ENCODE data around the gene RNFT2. TPM values are rescaled to one million over a fixed set of nuclear protein-coding genes. Genes with fewer than 3 reads are reported as not detected.

RNFT2 gene
- total RNA-seq, 1 donor from 2014 or later: 9.6 TPM

DNA sequence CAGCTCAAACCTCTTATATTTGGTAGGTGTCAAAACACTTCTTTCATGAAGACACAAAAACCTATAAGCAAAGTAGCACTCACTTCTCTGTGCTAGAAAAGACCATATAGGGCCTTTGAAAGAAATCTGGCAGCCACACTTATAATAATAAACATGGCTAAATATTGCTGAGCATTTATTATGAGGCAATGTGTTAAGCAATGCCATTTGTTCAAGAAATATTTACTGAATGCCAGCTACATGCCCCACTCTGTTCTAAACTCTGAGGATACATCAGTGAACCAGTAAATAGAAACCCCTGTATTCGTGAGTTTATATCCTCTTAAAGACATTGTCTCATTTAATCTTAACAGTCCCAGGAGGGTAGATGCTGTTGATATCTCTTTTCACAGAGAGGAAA lies 52.0 kb downstream of the RNFT2 start:
- no peaks in the 10 kb centered on the region for H3K27me3 Mint-ChIP-seq (ENCODE audit: unreplicated experiment)
- no peak overlapping the region for H3K4me3 Mint-ChIP-seq (ENCODE audit: unreplicated experiment)
- peaks cover 4% of the 10 kb centered on the region for H3K9me3 Mint-ChIP-seq (ENCODE audit: unreplicated experiment)
- H3K4me1 Mint-ChIP-seq (ENCODE audit: unreplicated experiment): no peaks in the 10 kb centered on the region
- DNase-seq (ENCODE audit: extremely low spot score, unreplicated experiment): no peak
- no peaks in the 10 kb centered on the region for H3K36me3 Mint-ChIP-seq (ENCODE audit: unreplicated experiment)
- H3K27ac Mint-ChIP-seq (ENCODE audit: unreplicated experiment): no peak overlapping the region
- no peak for TF ChIP-seq CTCF (IDR thresholded peaks at IDR 0.05)

DNA sequence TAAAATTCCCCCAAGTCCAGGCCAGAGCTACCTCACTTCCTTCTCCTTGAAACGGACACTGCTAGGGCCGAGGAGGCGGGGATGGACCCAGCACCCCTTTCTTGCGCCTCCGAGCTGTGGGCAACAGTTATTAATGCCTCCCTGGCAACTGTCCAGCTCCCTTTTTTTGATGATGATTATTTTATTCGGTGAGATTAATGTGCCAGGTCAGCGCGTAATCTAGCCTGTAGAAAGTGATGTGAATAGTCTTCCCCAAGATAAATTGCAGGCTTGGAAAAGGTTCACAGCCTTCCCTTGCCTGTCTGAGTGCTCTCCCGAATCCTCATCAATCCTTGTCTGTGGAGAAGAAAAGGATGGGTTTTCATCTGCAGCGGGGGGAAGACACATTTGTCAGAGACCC lies 54.3 kb downstream of the RNFT2 start:
- TF ChIP-seq CTCF (IDR thresholded peaks at IDR 0.05): no peak
- Mint-ChIP-seq H3K4me3 (ENCODE audit: unreplicated experiment) (no peak overlapping the region), H3K4me1 (ENCODE audit: unreplicated experiment) (no peaks in the 10 kb centered on the region), H3K9me3 (ENCODE audit: unreplicated experiment) (no peaks in the 10 kb centered on the region), H3K27ac (ENCODE audit: unreplicated experiment) (no peak overlapping the region), H3K27me3 (ENCODE audit: unreplicated experiment) (no peaks in the 10 kb centered on the region), H3K36me3 (ENCODE audit: unreplicated experiment) (no peaks in the 10 kb centered on the region)
- no peak for DNase-seq (ENCODE audit: extremely low spot score, unreplicated experiment)

DNA sequence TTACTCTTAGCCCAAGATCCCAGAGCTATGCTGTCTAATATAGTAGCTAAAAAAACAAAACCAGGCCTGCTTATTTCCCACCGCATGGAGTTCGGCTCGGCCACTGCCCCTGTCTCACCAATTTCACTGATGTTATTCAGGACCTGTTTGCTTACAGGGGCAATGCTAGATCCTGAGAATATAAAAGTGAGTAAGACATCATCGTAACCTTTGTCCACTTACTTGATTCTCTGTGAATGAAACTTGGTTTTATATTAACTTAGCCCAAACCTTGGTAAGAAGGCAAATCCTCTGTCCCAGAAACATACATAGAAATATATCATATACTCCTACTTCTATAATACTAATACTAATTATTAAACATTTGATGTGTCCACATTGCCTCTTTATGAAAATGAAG lies 56.6 kb downstream of the RNFT2 start:
- peaks cover 5% of the 10 kb centered on the region for H3K9me3 Mint-ChIP-seq (ENCODE audit: unreplicated experiment)
- DNase-seq (ENCODE audit: extremely low spot score, unreplicated experiment): no peak
- no peak for TF ChIP-seq CTCF (IDR thresholded peaks at IDR 0.05)
- H3K36me3 Mint-ChIP-seq (ENCODE audit: unreplicated experiment): no peaks in the 10 kb centered on the region
- H3K27ac Mint-ChIP-seq (ENCODE audit: unreplicated experiment): no peak overlapping the region
- H3K4me3 Mint-ChIP-seq (ENCODE audit: unreplicated experiment): no peak overlapping the region
- H3K4me1 Mint-ChIP-seq (ENCODE audit: unreplicated experiment): no peaks in the 10 kb centered on the region
- no peaks in the 10 kb centered on the region for H3K27me3 Mint-ChIP-seq (ENCODE audit: unreplicated experiment)

DNA sequence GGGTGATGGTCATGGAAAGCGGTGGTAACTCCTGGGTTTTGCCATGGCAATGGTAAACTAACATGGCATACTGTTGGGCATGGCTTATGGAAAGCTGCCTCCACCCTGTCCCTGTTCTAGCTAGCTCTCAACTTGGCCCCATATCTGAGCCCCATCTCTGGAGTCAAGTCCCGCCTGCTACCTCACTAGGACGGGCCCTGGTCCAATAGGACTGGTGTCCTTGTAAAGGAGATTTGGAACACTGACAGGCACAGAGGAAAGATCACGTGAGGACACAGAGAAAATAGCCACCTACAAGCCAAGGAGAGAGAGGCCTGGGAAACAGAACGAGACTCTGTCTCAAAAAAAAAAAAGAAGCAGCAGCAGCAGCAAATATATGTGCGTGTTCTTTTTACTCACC lies 59.8 kb downstream of the RNFT2 start:
- Mint-ChIP-seq H3K27ac (ENCODE audit: unreplicated experiment) (no peak overlapping the region), H3K27me3 (ENCODE audit: unreplicated experiment) (no peaks in the 10 kb centered on the region), H3K36me3 (ENCODE audit: unreplicated experiment) (peaks cover 3% of the 10 kb centered on the region), H3K4me1 (ENCODE audit: unreplicated experiment) (no peaks in the 10 kb centered on the region), H3K9me3 (ENCODE audit: unreplicated experiment) (peaks cover 5% of the 10 kb centered on the region), H3K4me3 (ENCODE audit: unreplicated experiment) (no peak overlapping the region)
- no peak for DNase-seq (ENCODE audit: extremely low spot score, unreplicated experiment)
- no peak for TF ChIP-seq CTCF (IDR thresholded peaks at IDR 0.05)

GRCh38 chr12:116798719-116799118 lies 60.6 kb downstream of the RNFT2 start:
- no peak for DNase-seq (ENCODE audit: extremely low spot score, unreplicated experiment)
- H3K4me1 Mint-ChIP-seq (ENCODE audit: unreplicated experiment): no peaks in the 10 kb centered on the region
- peaks cover 3% of the 10 kb centered on the region for H3K36me3 Mint-ChIP-seq (ENCODE audit: unreplicated experiment)
- H3K27me3 Mint-ChIP-seq (ENCODE audit: unreplicated experiment): no peaks in the 10 kb centered on the region
- H3K27ac Mint-ChIP-seq (ENCODE audit: unreplicated experiment): no peak overlapping the region
- TF ChIP-seq CTCF (IDR thresholded peaks at IDR 0.05): no peak
- peaks cover 5% of the 10 kb centered on the region for H3K9me3 Mint-ChIP-seq (ENCODE audit: unreplicated experiment)
- H3K4me3 Mint-ChIP-seq (ENCODE audit: unreplicated experiment): no peak overlapping the region

Measured in osteocyte (in vitro differentiated cells).